ENCODE data around the gene WIZ. TPM values are rescaled to one million over a fixed set of nuclear protein-coding genes. Genes with fewer than 3 reads are reported as not detected.

WIZ gene
- total and polyA plus RNA-seq, 2 donors (not counting 1 experiment from before 2014, with no cell fraction given), result 15.0 to 24.8 TPM

DNA sequence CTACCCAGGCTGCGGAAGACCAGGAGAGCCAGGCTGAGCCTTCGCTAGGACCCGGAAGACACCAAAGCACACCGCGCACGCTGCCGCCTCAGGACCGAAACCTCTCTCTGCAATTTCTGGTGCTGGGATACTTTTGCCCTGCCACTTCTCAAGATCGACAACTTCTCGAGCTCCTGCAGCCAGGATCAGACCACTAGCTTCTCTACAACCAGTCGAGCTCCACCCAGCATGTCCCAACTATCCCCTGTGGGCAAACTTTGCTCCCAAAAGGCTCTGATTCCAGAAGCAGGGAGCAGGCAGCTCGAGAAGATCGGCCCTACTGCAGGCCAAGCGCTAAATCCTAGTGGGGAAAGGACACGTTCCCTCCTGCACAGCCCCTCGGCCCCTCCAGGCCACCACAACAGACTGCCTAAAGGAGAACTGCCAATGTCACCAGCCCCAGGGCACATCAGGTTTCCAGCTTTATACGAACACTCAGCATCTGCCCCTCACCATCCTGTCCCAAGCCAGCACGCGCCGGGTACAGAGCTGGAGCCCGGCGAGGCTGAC lies 71.1 kb downstream of the WIZ start:
- H3K4me1 Mint-ChIP-seq, result peaks cover 39% of the 10 kb centered on the region
- H2AFZ ChIP-seq (ENCODE audit: insufficient read depth, low read depth, low read length, poor library complexity, severe bottlenecking), result peak overlapping the region; percentile 71
- no peaks in the 10 kb centered on the region for H3K9me3 ChIP-seq (ENCODE audit: control extremely low read depth in 1 of 3, control insufficient read depth in 2 of 3, insufficient read depth in 1 of 3, low read length in 2 of 3)

More for the DNA sequence above, 71.1 kb downstream of the WIZ start:
- under 1% methylated on average over 22 of the region's 22 CpGs for WGBS (ENCODE audit: insufficient coverage)
- CTCF ChIA-PET, result interaction anchor here (0.9 to 3.2 kb wide), 9 partner anchors 40 to 684 kb away, joined by 3 to 27 read pairs (median 5); partner anchors contain the start of genes AKAP8L and BRD4
- Histone ChIP-seq H3K79me2 (ENCODE audit: control insufficient read depth, insufficient read depth, low read length) (peaks cover 62% of the 10 kb centered on the region), H4K20me1 (ENCODE audit: control insufficient read depth, insufficient read depth, low read length, poor library complexity, severe bottlenecking) (peaks cover 55% of the 10 kb centered on the region), H3K9ac (ENCODE audit: low read length) (peak overlapping the region; percentile 85), H3K27me3 (replicated peaks in 1 of 4; ENCODE audit: control extremely low read depth in 1 of 4, control insufficient read depth in 3 of 4, insufficient read depth in 4 of 4, low read length in 3 of 4) (no peaks in the 10 kb centered on the region), H3K4me3 (ENCODE audit: control extremely low read depth in 1 of 5, extremely low read depth in 1 of 5, insufficient read depth in 1 of 5, low read depth in 2 of 5, low read length in 4 of 5) (peak overlapping the region; percentile 87 to 99 (median 94)), H3K4me2 (replicated peaks; ENCODE audit: low read depth, low read length, poor library complexity, severe bottlenecking) (peak overlapping the region; percentile 99), H3K36me3 (replicated peaks in 1 of 2; ENCODE audit: control extremely low read depth in 1 of 2, control insufficient read depth in 1 of 2, extremely low read depth in 1 of 2, insufficient read depth in 2 of 2, low read length in 1 of 2) (peaks cover 0 to 14% of the 10 kb centered on the region in 2 experiments), H3K27ac (ENCODE audit: low read length in 2 of 2) (peak overlapping the region; percentile 92 to 97), H3K4me1 (ENCODE audit: control insufficient read depth in 2 of 2, insufficient read depth in 2 of 2, low read length in 2 of 2) (peaks cover 26 to 27% of the 10 kb centered on the region in 2 donors)
- POLR2A ChIA-PET, result interaction anchor here (0.5 to 2.9 kb wide), 8 partner anchors 20 to 113 kb away, joined by 3 to 58 read pairs (median 9); partner anchors contain the start of genes AKAP8L and BRD4
- peak overlapping the region; percentile 97 for H3K4me3 Mint-ChIP-seq
- no peaks in the 10 kb centered on the region for H3K27me3 Mint-ChIP-seq
- TF ChIP-seq EZH2 (IDR thresholded peaks at IDR 0.05; ENCODE audit: borderline replicate concordance, insufficient read depth, low read depth, low read length, poor library complexity, severe bottlenecking), result no peak
- TF ChIP-seq, protein P1, sequence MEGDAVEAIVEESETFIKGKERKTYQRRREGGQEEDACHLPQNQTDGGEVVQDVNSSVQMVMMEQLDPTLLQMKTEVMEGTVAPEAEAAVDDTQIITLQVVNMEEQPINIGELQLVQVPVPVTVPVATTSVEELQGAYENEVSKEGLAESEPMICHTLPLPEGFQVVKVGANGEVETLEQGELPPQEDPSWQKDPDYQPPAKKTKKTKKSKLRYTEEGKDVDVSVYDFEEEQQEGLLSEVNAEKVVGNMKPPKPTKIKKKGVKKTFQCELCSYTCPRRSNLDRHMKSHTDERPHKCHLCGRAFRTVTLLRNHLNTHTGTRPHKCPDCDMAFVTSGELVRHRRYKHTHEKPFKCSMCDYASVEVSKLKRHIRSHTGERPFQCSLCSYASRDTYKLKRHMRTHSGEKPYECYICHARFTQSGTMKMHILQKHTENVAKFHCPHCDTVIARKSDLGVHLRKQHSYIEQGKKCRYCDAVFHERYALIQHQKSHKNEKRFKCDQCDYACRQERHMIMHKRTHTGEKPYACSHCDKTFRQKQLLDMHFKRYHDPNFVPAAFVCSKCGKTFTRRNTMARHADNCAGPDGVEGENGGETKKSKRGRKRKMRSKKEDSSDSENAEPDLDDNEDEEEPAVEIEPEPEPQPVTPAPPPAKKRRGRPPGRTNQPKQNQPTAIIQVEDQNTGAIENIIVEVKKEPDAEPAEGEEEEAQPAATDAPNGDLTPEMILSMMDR (IDR thresholded peaks at IDR 0.05), result no peak
- no peaks in the 10 kb centered on the region for H3K9me3 Mint-ChIP-seq (ENCODE audit: insufficient read depth)
- intact Hi-C loops (cut with micrococcal nuclease), result loop anchor here (1.0 kb wide), 5 partner anchors 19 to 114 kb away; no protein-coding TSS in a partner anchor
- ATAC-seq (ENCODE audit: low read depth) (no peak), DNase-seq (peak; percentile 62)
- peak overlapping the region; percentile 100 for H3K27ac Mint-ChIP-seq

All from B cell (primary cell).